Stimulated activated CD8-positive, alpha-beta memory T cell treated with anti-CD3 and anti-CD28 coated beads, Interleukin-15, amount 100 ng/mL, for 48 hours (primary cell): Measurements from ENCODE around the gene CYLD.

ENCODE experiments used
- DNase-seq, 2 donors: peaks; one replicate each; pipeline ENCODE4 v3.0.0-alpha.2; 2020; ENCODE audit warnings: low read depth in 2 of 2

CYLD gene

GRCh38 chr16:50781043-50781442 lies 39.2 kb downstream of the CYLD start:
- no peak for DNase-seq

GRCh38 chr16:50781518-50781917 lies 39.6 kb downstream of the CYLD start:
- no peak for DNase-seq

GRCh38 chr16:50789757-50790156 lies 47.9 kb downstream of the CYLD start:
- no peak for DNase-seq

- no peak for DNase-seq
These were observed 49.6 kb downstream of the CYLD start for GRCh38 chr16:50791522-50791921.

DNA sequence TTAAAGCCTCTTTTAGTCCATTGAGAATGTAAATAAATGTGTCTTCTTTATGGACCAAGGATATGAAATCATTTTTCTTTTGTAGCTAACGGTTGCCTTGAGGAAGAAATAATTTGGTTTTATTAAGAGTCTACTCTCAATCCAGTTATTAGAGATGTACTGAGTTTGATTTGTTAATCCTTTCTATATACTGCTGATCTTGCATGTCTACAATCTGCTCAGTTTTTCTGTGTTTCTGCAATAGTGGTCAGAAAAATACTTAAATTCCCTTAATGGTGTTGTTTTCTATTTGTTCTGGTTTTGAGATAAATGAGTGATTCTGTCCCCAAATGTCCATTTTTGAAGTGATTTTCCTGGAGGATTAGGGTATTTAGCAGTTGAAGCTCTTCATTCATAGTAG lies 54.9 kb downstream of the CYLD start:
- DNase-seq, result no peak

DNA sequence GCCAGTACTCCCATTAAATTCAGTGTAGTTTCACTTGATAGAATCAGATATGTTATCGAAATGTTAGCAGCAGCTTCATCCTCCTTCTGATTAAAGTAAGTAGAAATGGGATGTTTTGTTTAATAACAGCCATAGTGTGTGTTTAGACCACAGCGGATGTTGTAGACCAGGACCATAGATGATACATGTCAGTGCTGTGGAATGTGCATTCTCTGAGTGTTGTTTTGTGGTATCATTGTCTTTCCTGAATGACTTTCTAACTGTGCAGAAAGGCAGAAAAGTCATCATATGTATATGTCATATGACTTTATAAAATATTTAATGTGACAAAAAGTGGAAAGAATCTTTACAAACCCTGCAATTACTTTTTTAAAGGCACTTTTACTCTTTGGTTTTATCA lies 55.6 kb downstream of the CYLD start:
- DNase-seq, result no peak

DNA sequence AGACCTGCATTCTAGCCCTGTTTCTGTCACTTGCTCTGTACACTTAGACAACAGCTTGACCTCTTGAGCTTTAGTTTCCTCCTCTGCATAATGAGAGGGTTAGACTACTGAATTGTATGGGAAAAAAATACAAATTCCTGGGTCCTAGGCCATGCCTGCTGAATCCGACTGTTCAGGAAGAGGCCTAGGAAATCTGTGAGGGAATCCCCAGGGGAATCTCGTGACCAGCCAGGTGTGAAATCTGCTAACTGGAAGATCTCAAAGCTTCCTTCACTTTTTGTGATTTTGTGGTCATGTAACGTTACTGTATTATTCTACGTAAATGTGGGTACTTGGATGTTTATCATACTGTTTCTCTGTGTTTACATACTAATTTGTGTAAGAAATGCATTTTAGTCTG lies 58.2 kb downstream of the CYLD start:
- no peak for DNase-seq

DNA sequence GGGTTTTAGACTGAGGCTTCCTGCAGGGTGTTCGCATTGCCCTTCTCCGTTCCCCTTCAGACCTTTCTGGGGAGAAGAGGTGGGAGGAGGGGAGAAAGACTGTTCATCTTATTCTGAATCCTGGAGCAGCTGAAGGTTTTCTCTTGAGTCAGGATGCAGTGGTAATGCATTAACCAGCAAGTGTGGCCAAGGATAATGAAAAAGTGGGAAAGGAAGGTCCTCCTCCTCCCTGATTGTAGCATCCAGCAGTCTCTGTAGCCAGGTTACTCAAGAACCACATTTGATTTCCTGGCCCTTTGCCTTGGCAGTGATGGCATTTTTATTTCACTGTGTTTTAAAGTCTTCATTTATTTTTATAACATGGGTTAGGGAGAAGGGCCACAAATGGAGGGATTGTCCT lies 59.1 kb downstream of the CYLD start:
- DNase-seq, result no peak

DNA sequence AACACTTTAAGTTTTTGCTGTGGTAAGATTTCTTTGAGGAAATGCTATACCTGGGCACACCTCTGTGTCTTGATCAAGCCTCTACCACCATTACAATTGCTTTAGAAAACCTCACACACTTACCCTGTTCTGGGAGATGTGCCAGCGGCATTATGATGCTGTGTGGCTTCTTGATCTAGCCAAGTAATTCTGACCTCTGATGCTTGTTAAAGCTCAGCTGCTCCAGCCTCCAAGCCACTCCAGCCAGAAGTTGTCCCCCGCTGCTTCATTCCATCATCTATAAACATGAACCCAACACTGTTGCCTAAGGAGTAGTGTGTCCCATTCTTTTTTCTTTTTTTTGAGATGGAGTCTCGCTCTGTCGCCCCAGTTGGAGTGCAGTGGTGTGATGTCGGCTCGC lies 60.1 kb downstream of the CYLD start:
- no peak for DNase-seq

GRCh38 chr16:50802961-50803360 lies 61.1 kb downstream of the CYLD start:
- DNase-seq, result no peak

GRCh38 chr16:50804290-50804907 lies 62.5 kb downstream of the CYLD start:
- no peak for DNase-seq

DNA sequence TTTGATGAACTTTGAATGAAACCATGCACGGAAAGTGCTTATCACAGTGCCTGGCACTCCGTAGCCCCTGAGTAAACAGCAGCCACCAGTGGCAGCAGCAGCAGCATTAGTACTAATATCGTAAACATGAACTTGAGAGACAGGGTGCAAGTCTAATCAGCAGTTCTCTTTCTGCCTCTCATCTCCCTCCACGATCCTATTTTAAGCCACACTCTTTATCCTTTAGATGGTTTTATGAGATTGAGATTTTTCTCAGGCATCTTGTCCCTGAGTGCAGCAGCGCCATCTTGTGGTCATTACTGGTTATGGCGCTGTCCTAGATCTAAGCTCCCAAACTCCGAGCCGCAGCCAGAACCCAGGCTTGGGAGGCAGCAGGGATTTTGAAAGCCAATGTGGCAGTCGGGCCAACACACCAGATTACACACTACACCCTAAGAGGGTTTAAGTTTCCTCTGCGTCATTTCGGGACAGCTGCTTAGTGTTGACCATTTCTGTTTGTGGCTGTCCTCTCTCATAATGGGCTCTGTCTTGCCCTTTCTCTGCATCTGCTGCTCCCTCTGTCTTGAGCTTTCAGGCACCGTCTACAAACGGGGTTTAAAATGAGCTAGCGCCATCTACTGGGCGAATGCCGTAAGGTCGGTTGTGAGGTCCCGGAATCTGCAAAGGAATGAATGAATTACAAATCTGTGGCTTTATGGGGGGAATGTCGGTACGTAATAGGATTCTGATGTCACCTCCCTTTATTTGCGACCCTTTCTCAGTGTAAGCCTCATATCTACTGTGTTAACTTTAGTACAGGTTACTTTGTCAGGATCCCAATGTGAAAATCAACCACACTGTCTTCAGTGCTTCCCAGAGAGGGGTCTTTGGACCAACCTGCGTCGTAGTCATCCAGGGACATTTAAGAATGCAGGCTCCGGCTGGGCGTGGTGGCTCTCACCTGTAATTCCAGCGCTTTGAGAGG lies 64.5 kb downstream of the CYLD start:
- peak; percentile 58 to 66 for DNase-seq

- DNase-seq, result no peak
These were observed 67.1 kb downstream of the CYLD start for GRCh38 chr16:50808929-50809538.

DNA sequence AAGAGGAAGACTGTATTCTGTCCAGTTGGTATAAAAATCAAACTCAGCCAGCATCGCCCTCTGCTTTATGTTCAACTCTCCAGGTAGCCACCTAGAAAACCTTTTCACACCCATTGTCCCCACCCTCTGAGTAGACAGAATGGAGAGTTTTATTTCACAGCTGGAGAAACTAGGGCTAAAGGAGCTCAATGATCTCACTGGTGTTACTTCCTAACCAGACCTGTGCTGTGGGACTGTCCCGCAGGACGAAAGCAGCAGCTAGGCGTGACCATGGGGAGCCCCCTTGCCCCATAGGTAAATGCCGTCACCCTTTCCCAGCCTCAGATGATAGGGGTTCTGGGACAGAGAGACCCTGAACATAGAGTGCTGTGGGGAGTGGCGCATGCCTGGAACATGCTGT lies 67.7 kb downstream of the CYLD start:
- no peak for DNase-seq

- no peak for DNase-seq
These were observed 68.5 kb downstream of the CYLD start for GRCh38 chr16:50810241-50810965.

- no peak for DNase-seq
These were observed 70.2 kb downstream of the CYLD start for GRCh38 chr16:50812046-50812445.

GRCh38 chr16:50812876-50813466 lies 71.1 kb downstream of the CYLD start:
- DNase-seq, result no peak

DNA sequence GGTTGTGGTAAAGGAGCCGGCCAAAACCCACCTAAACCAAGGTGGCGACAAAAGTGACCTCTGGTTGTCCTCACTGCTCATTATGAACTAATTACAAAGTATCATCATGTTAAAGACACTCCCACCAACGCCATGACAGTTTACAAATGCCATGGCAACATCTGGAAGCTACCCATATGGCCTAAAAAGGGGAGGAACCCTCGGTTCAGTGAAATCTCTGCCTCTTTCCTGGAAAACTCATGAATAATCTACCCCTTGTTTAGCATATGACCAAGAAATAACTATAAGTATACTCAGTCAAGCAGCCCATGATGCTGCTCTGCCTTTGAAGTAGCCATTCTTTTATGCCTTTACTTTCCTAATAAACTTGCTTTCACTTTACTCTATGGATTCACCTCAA lies 72.2 kb downstream of the CYLD start:
- DNase-seq, result no peak

DNA sequence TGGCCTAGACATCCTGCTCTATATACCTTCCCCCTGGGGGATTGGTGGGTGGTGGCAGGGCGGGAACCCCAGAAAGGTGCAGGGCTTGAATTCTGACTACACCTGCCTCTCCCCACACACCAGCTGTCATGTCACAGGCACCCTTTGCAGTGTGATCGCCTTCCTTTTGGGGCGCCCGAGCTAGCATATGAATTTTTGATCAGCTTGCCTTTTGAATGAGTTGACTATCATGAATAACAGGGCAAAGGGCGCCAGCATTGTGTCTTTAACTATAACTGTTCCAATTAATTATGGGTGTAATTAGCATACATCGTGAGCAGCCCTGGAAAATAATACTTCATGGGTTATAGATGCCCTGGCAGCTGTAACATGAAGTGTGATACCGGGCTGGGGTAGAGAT lies 72.7 kb downstream of the CYLD start:
- no peak for DNase-seq

GRCh38 chr16:50815382-50815781 lies 73.5 kb downstream of the CYLD start:
- no peak for DNase-seq

DNA sequence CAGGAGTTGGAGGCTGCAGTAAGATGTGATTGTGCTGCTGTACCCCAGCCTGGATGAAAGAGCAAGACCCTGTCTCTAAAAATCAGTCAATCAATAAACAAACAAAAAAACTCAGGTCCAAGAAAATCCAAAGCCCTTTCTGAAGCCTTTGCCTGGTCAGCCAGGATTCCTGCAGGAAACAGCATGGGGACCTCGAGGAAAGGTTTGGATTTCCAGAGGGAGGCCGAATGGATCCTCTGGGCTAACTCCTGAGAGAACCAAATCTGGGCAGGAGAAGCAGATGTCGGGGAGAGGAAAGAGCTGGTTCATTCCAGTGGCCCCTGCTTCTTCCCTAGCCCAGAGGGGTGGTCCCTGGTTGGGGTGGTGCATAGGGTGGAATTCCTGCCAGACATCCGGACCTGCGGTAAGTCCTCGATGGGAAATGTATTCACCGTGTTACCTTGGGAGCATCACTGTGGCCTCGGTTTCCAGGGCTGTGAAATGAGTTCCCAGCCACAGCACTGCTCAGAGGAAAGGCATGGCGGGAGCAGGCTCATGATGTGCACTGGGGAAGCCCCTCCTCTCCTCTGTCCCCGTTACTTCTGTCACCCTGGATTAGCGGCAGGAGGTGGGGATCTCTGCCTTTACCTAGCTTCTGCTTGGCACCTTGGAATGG lies 75.1 kb downstream of the CYLD start:
- no peak for DNase-seq
